ENCODE measurements around the gene RNF166.

- no peak for TF ChIP-seq CTCF (conservative IDR thresholded peaks at IDR 0.05; ENCODE audit: low read depth, low read length)
- no peak for TF ChIP-seq EZH2 (IDR thresholded peaks at IDR 0.05; ENCODE audit: borderline replicate concordance, low read depth, low read length, poor library complexity, severe bottlenecking)
Observed at GRCh38 chr16:88731699-88732098, 25.5 kb upstream of the RNF166 start.
